Measurements from ENCODE around the gene FGD2.

DNA sequence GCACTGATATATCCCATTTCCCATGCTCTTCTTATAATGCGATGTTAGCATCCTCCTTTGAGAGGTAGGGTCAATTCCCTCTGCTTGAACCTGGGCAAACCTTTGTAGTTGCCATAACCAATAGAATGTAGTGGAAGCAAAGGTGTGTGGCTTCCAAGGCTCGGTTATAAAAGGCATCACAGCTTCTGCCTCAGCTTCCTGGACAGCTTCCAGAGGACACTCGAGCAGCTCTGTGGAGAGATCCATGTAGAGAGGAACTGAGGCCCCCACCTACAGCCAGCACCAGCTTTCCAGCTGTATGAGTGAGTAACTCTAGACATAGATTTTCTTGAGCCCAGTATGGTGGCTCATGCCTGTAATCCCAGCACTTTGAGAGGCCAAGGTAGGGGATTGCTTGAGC is 36.7 kb downstream of the FGD2 start:
- TF ChIP-seq POLR2A (IDR thresholded peaks at IDR 0.05): no peak
- TF ChIP-seq CTCF (IDR thresholded peaks at IDR 0.05): no peak

All from body of pancreas (tissue), 4 donors.